Heart left ventricle (tissue), 11 donors: ENCODE data around the gene SP140L. TPM values are rescaled to one million over a fixed set of nuclear protein-coding genes. Genes with fewer than 3 reads are reported as not detected.

ENCODE experiments used
- polyA plus RNA-seq, 2 donors: library from polyadenylated mRNA; stranded (reverse); fragments of 200-250 nt; gene quantifications; one replicate each; pipeline ENCODE4 v1.2.3, GENCODE V29; 2013
- total RNA-seq, 9 donors: library from RNA; depleted of rRNA in 2 of 9; stranded (reverse); fragments of >200 nt in 2 of 9; fragmentation: NEBNext Ultra II Directional in 3 of 9; extraction: Animal tissue kit (Norgen Biotek cat#: 25700) in 3 of 9; gene quantifications; one replicate each; pipeline versions ENCODE4 v1.1.0 to v1.2.4, GENCODE V29; 2016 to 2023
- donor health status: ischemic (EF 13 %, LVEDD 7.1; RV severe dilation, severe dysfunction).
- donor health status: healthy with polysubstance abuse.
- donor health status: DM: no; HTN: yes; CAD: no.
- donor health status: DM: no; HTN: no; CAD: no.
- donor health status: ischemic (EF 25% LVEDD 5.7; RV mildly dilated, moderate dysfunction).
- donor health status: healthy.
- donor health status: DM: yes; HTN: yes; CAD: no.
- donor health status: PGD.
- donor health status: nonischemic (EF 23%, LVEDD 6.1; RV moderate dilation, normal function).

The SP140L gene
- total and polyA plus RNA-seq, 11 donors, result 2.5 to 17.6 (median 4.0) TPM

Other genes with a start within 250 kb of the SP140L start
- 10 to 100 TPM in 5 of 9 donors, 1 to 10 TPM in 4; 7.1 to 44.7 (median 10.7) TPM for gene SP110, start 107.2 kb upstream of the SP140L start, total RNA-seq
- 1 to 10 TPM; 7.1 to 8.3 TPM for gene SP110, start 107.2 kb upstream of the SP140L start, polyA plus RNA-seq
- gene SP140, start 101.5 kb upstream of the SP140L start, total RNA-seq, result 1 to 10 TPM in 3 of 9 donors, under 1 TPM in 6; 0.46 to 9.6 (median 0.62) TPM
- gene SP140, start 101.5 kb upstream of the SP140L start, polyA plus RNA-seq, result under 1 TPM; 0.46 to 0.69 TPM
- 100 to 1,000 TPM in 2 of 9 donors, 10 to 100 TPM in 7; 52.2 to 133 (median 67.6) TPM for gene SP100, start 89.0 kb downstream of the SP140L start, total RNA-seq
- 10 to 100 TPM; 32.6 to 48.8 TPM for gene SP100, start 89.0 kb downstream of the SP140L start, polyA plus RNA-seq